ENCODE results near the gene PIK3R6.

- TF ChIP-seq, protein P1, sequence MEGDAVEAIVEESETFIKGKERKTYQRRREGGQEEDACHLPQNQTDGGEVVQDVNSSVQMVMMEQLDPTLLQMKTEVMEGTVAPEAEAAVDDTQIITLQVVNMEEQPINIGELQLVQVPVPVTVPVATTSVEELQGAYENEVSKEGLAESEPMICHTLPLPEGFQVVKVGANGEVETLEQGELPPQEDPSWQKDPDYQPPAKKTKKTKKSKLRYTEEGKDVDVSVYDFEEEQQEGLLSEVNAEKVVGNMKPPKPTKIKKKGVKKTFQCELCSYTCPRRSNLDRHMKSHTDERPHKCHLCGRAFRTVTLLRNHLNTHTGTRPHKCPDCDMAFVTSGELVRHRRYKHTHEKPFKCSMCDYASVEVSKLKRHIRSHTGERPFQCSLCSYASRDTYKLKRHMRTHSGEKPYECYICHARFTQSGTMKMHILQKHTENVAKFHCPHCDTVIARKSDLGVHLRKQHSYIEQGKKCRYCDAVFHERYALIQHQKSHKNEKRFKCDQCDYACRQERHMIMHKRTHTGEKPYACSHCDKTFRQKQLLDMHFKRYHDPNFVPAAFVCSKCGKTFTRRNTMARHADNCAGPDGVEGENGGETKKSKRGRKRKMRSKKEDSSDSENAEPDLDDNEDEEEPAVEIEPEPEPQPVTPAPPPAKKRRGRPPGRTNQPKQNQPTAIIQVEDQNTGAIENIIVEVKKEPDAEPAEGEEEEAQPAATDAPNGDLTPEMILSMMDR (IDR thresholded peaks at IDR 0.05) = no peak
- no peak for TF ChIP-seq POLR2A (IDR thresholded peaks at IDR 0.05)
Measured at GRCh38 chr17:8788998-8789397, 78.5 kb downstream of the PIK3R6 start.
